HG02884 (cell line): ENCODE results near the gene TBX2.

Experiments
- ATAC-seq: cut with Tn5 transposase; IDR thresholded peaks from one replicate; pipeline ENCODE4 v1.9.1; 2021; ENCODE audit warnings: mild to moderate bottlenecking, moderate library complexity; ENCODE audit not compliant: unreplicated experiment

TBX2 gene

GRCh38 chr17:61452301-61453290 lies 53.0 kb downstream of the TBX2 start, which contains the start of gene TBX4:
TSS of gene TBX4 (plus strand) at chr17:61452422. CDS start at chr17:61456491, 4,069 bp downstream.
- ATAC-seq: no peak

- no peak for ATAC-seq
These were observed 54.1 kb downstream of the TBX2 start for GRCh38 chr17:61453566-61454380.

GRCh38 chr17:61454381-61455323 lies 55.0 kb downstream of the TBX2 start:
- no peak for ATAC-seq

- ATAC-seq: no peak
These were observed 55.8 kb downstream of the TBX2 start for GRCh38 chr17:61455324-61456060.

- no peak for ATAC-seq
These were observed 56.5 kb downstream of the TBX2 start for GRCh38 chr17:61456061-61456681.

- no peak for ATAC-seq
These were observed 57.1 kb downstream of the TBX2 start for GRCh38 chr17:61456688-61457225.

GRCh38 chr17:61457226-61457983 lies 57.8 kb downstream of the TBX2 start:
- ATAC-seq: no peak

- no peak for ATAC-seq
These were observed 58.4 kb downstream of the TBX2 start for GRCh38 chr17:61458000-61458399.

- ATAC-seq: no peak
These were observed 58.9 kb downstream of the TBX2 start for GRCh38 chr17:61458421-61459141.
